ENCODE data around the gene RAMACL. TPM values are rescaled to one million over a fixed set of nuclear protein-coding genes. Genes with fewer than 3 reads are reported as not detected.
"Not testable (repeated sequence)": the region's sequence is repeated elsewhere in the genome, so short reads cannot be mapped to it uniquely, and the experiment has no call there.

Gene RAMACL
- total RNA-seq (under 1 TPM; 0.13 to 0.60 TPM), polyA plus RNA-seq (0.15 TPM)

DNA sequence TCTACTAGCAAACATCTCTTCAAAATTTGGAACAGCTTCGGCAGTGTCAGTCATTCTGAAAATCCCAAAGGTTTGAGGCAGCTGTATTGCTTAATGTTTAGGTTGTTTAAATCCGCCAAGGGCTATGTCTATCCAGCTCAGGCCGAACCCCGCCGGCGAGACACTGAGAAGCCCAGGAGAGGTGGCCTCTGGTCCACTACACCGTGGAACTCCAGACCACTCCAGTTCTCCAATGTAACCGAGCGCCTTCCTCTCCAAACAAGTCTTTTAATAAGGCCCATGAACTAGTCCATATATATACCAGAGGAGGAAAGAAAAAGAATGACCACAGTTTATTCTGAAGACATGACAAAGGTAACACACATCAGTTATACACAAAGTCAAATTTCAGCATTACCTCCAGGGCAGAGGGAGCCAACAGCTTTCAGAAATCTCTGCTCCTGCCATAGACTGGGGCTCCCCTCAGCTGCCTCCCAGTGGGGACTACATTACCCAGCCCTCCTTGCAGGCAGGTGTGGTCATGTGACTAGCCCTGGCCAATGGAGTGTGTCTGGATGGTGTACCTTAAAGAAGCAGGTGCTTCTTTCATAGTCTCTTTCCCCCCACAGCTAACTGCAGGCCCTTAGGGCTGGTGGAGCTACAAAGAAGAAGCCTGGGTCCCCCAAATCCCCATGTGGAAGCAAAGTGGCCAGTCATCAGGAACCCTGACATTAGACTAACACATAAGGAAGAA, at the start of gene RAMACL:
RAMACL (minus strand) TSS at position 255 of the 733 bp plus-strand sequence; CDS start at position 54, 201 bp downstream.
- ChIA-PET CTCF (no interaction called here), POLR2A (no interaction called here)
- Mint-ChIP-seq H3K4me1 (peaks cover 0 to 5% (median 0%) of the 10 kb centered on the region in 3 donors), H3K9me3 (no peaks in the 10 kb centered on the region), H3K27ac (peak within 1 kb of the TSS in 1 of 8 donors; percentile 47), H3K27me3 (peaks cover 0 to 11% of the 10 kb centered on the region in 2 donors), H3K36me3 (no peaks in the 10 kb centered on the region), H3K4me3 (no peak within 1 kb of the TSS)
- Histone ChIP-seq H3K27me3 (ENCODE audit: insufficient read depth, low read length, poor library complexity, severe bottlenecking) (no peaks in the 10 kb centered on the region), H3K9me3 (ENCODE audit: low read length) (no peaks in the 10 kb centered on the region), H3K27ac (ENCODE audit: low read depth, low read length) (no peak within 1 kb of the TSS), H3K4me3 (ENCODE audit: low read length) (no peak within 1 kb of the TSS), H3K4me1 (ENCODE audit: insufficient read depth, low read length) (no peaks in the 10 kb centered on the region), H3K36me3 (ENCODE audit: insufficient read depth, low read length) (no peaks in the 10 kb centered on the region)
- peak; percentile 20 to 70 (median 48) for DNase-seq

DNA sequence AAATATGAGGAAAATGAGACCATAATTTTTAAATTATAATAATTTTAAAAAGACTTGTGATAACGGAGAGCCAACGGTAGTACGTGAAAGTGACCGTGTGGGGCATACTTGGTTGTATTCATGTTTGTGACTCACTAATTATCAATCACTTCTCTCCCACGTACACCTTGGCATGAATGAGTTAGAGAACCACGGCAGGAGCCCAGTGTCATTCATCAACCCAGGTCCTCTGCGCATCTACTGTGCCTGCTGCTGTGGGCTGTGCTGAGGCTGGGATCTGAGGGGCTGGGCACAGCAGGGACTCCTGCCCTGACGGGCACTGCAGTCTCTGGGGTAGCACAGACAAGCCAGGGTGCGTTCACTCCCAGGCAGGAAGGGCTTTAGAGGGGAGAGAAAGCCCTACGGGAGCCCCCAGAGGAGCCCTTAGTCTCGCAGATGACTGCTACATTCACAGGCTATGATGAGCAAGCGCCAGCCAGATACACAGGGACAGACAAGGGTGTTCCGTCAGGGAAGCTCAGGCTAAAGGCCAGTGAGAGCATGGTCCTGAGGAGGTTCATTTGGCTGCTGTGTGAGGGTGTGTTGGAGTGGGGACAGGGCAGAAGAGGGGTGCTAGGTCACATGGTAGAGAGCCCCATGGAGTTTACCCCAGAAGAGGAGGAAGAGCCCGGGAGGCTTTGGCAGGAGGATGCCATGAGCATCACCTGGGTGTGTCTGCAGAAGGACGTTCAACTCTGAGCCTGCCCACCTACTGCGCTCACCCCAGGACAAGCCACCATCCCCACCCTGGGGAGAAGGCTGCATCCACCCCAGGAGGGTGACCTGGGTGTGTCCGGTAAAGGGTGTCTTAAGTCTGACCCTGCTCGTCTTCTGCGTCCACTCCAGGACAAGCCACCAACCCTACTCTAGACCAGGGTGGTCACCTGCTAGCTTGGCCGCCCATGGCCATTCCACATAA, 48.8 kb upstream of the RAMACL start:
- DNase-seq: no peak
- POLR2A ChIA-PET: no interaction called here

DNA sequence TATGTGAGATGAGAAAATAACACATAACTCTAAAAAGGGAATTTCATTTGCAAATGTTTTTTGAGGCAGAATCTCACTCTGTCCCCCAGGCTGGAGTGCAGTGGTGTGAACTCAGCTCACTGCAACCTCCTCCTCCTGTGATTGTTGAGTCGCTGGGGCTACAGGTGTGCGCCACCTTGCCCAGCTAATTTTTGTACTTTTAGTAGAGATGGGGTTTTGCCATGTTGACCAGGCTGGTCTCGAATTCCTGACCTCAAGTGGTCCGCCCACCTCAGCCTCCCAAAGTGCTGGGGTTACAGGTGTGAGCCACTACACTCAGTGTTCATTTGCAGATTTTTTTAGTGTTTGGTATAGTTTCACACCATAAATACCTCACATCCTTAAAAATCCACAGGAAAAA, 48.1 kb upstream of the RAMACL start:
- H3K36me3 Mint-ChIP-seq; POLR2A ChIA-PET; H3K27me3 ChIP-seq (ENCODE audit: insufficient read depth, low read length, poor library complexity, severe bottlenecking); DNase-seq; H3K27ac Mint-ChIP-seq; H3K4me3 Mint-ChIP-seq; H3K36me3 ChIP-seq (ENCODE audit: insufficient read depth, low read length); H3K27ac ChIP-seq (ENCODE audit: low read depth, low read length); H3K4me1 ChIP-seq (ENCODE audit: insufficient read depth, low read length); H3K4me3 ChIP-seq (ENCODE audit: low read length); H3K4me1 Mint-ChIP-seq; H3K9me3 ChIP-seq (ENCODE audit: low read length); H3K9me3 Mint-ChIP-seq; CTCF ChIA-PET: not testable (repeated sequence)
- peaks cover 37 to 89% of the 10 kb centered on the region in 2 donors for H3K27me3 Mint-ChIP-seq

More for the DNA sequence above, 48.8 kb upstream of the RAMACL start:
- CTCF ChIA-PET: no interaction called here
- Histone ChIP-seq H3K36me3 (ENCODE audit: insufficient read depth, low read length) (no peaks in the 10 kb centered on the region), H3K27ac (ENCODE audit: low read depth, low read length) (no peak overlapping the region), H3K4me1 (ENCODE audit: insufficient read depth, low read length) (no peaks in the 10 kb centered on the region), H3K27me3 (ENCODE audit: insufficient read depth, low read length, poor library complexity, severe bottlenecking) (peaks cover 6% of the 10 kb centered on the region), H3K4me3 (ENCODE audit: low read length) (no peak overlapping the region), H3K9me3 (ENCODE audit: low read length) (no peaks in the 10 kb centered on the region)
- Mint-ChIP-seq H3K27me3 (peaks cover 37 to 90% of the 10 kb centered on the region in 2 donors), H3K4me3 (no peak overlapping the region), H3K4me1 (peaks cover 0 to 7% (median 6%) of the 10 kb centered on the region in 3 donors), H3K9me3 (peaks cover 0 to 2% (median 0%) of the 10 kb centered on the region in 5 donors), H3K36me3 (peaks cover 0 to 4% (median 4%) of the 10 kb centered on the region in 3 donors), H3K27ac (no peak overlapping the region)

DNA sequence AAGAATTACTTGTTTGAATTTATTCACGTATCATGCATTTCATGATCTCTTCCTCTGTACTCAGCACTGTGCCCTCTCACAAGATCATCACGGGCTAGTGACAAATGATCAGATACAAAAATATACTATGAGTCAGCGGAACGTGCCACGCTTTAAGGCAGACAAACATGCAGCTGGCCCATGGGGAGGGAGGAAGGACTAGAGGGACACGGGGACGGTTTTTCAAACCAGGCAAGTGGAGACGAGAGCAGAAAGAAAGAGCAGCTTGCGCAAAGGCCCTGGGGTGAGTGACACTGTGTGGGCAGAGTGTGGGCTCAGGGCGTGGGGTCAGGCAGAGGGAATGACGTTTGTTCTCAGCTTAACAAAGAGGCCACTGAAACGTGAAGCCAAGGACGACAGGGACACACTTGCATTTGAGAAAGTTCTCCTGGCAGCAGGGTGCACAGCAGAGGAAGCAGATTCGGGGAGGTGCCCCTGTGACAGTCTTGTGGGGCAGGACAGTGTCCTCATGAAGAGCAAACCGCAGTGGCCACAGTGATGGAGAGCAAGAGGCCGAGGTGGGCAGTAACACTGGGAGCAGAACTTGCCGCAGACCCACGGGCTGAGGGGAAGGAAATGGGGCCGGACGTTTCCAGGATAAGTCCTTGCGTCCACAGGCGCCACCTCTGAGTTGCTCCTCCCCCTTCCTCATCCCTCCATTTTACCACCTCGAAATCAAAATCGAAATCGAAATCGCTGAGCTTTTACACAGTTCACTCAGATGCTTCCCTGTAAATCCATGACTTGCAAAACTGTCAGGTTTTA, 47.5 kb upstream of the RAMACL start:
- H3K36me3 Mint-ChIP-seq: peaks cover 0 to 4% (median 4%) of the 10 kb centered on the region in 3 donors
- no peak overlapping the region for H3K4me3 ChIP-seq (ENCODE audit: low read length)
- H3K4me3 Mint-ChIP-seq: no peak overlapping the region
- H3K36me3 ChIP-seq (ENCODE audit: insufficient read depth, low read length): no peaks in the 10 kb centered on the region
- peaks cover 1% of the 10 kb centered on the region for H3K4me1 ChIP-seq (ENCODE audit: insufficient read depth, low read length)
- no peak overlapping the region for H3K27ac Mint-ChIP-seq
- ChIA-PET POLR2A (no interaction called here), CTCF (interaction anchor here (1.3 kb wide), 1 partner anchor 21 kb away, joined by 3 read pairs; no protein-coding TSS in a partner anchor)
- H3K27ac ChIP-seq (ENCODE audit: low read depth, low read length): no peak overlapping the region
- H3K27me3 Mint-ChIP-seq: peaks cover 35 to 89% of the 10 kb centered on the region in 2 donors
- H3K9me3 ChIP-seq (ENCODE audit: low read length): no peaks in the 10 kb centered on the region
- H3K4me1 Mint-ChIP-seq: peaks cover 0 to under 1% (median 0%) of the 10 kb centered on the region in 3 donors
- DNase-seq: no peak
- H3K9me3 Mint-ChIP-seq: peaks cover 0 to 2% (median 0%) of the 10 kb centered on the region in 5 donors
- H3K27me3 ChIP-seq (ENCODE audit: insufficient read depth, low read length, poor library complexity, severe bottlenecking): peaks cover 6% of the 10 kb centered on the region

DNA sequence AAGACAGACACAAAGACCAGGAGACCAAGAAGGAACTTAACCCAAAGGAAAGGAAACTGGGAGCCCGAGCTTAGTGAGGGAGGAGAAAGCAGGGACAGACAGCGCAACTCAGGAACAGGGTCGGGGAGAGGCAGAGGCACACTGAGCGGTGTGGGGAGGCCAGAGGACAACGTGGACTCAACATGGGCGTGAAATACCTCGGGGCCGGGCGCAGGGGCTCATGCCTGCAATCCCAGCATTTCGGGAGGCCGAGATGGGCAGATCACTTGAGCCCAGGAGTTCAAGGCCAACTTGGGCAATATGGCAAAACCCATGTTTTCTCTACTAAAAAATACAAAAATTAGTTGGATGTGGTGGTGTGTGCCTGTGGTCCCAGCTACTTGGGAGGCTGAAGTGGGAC, 46.3 kb upstream of the RAMACL start:
- H3K9me3 ChIP-seq (ENCODE audit: low read length): no peaks in the 10 kb centered on the region
- peaks cover 12% of the 10 kb centered on the region for H3K27me3 ChIP-seq (ENCODE audit: insufficient read depth, low read length, poor library complexity, severe bottlenecking)
- H3K27ac Mint-ChIP-seq: peak overlapping the region in 1 of 8 donors; percentile 10
- no peak overlapping the region for H3K4me3 Mint-ChIP-seq
- peaks cover 10% of the 10 kb centered on the region for H3K4me1 ChIP-seq (ENCODE audit: insufficient read depth, low read length)
- peaks cover 8 to 11% (median 8%) of the 10 kb centered on the region in 3 donors for H3K4me1 Mint-ChIP-seq
- ChIA-PET POLR2A (no interaction called here), CTCF (no interaction called here)
- no peak for DNase-seq
- peaks cover 0 to 4% (median 4%) of the 10 kb centered on the region in 3 donors for H3K36me3 Mint-ChIP-seq
- H3K36me3 ChIP-seq (ENCODE audit: insufficient read depth, low read length): no peaks in the 10 kb centered on the region
- H3K9me3 Mint-ChIP-seq: peaks cover 0 to 2% (median 0%) of the 10 kb centered on the region in 5 donors
- H3K27me3 Mint-ChIP-seq: peaks cover 31 to 81% of the 10 kb centered on the region in 2 donors
- no peak overlapping the region for H3K27ac ChIP-seq (ENCODE audit: low read depth, low read length)
- H3K4me3 ChIP-seq (ENCODE audit: low read length): no peak overlapping the region

DNA sequence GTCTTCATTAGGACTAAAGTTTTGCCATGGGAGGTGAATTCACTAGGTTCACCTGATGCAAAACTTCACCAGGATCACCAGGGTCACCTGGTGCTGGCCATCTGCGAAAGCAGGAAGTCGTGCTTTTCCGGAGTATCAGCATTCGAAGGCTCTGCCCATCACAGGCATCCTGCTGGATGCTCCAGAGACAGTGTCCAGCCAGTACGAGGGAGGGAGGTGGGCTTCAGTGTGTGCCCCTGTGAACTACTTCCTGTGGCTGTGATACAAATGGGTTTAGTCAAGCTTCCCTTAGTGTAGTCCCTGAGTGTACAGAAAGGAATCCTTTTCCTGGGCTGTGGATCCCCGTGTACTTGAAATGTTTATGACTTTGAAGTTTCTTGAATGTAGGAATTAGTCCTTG, 44.0 kb upstream of the RAMACL start:
- peaks cover 33 to 64% of the 10 kb centered on the region in 2 donors for H3K27me3 Mint-ChIP-seq
- Histone ChIP-seq H3K36me3 (ENCODE audit: insufficient read depth, low read length) (no peaks in the 10 kb centered on the region), H3K4me1 (ENCODE audit: insufficient read depth, low read length) (peaks cover 14% of the 10 kb centered on the region), H3K27me3 (ENCODE audit: insufficient read depth, low read length, poor library complexity, severe bottlenecking) (peaks cover 12% of the 10 kb centered on the region), H3K27ac (ENCODE audit: low read depth, low read length) (no peak overlapping the region), H3K4me3 (ENCODE audit: low read length) (no peak overlapping the region), H3K9me3 (ENCODE audit: low read length) (no peaks in the 10 kb centered on the region)
- peaks cover 15 to 20% (median 19%) of the 10 kb centered on the region in 3 donors for H3K4me1 Mint-ChIP-seq
- H3K36me3 Mint-ChIP-seq: peaks cover 0 to 4% (median 4%) of the 10 kb centered on the region in 3 donors
- peaks cover 0 to 2% (median 0%) of the 10 kb centered on the region in 5 donors for H3K9me3 Mint-ChIP-seq
- CTCF ChIA-PET: interaction anchor here (0.9 to 1.9 kb wide), 3 partner anchors 9 to 249 kb away, joined by 3 to 5 read pairs (median 4); no protein-coding TSS in a partner anchor
- POLR2A ChIA-PET: no interaction called here
- DNase-seq: no peak
- no peak overlapping the region for H3K27ac Mint-ChIP-seq
- H3K4me3 Mint-ChIP-seq: peak overlapping the region in 1 of 7 donors; percentile 27

DNA sequence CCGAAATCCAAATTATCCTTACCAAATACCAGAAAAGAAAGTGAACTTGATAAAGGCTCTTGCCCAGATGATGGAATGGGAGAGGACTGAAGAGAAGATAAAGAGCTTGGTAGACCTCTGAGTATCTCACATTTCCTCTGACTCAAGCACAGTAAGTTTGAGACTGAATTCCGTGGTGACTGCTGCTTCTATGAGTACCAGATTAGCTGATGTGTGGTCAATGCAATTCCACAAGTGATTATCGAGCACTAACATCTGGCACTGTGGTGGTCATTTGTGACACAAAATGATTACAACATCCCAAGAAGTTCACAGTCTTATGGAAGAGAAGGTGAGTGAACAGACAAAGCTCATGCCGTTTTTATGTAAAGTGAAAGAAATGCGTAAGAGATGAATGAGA, 43.1 kb upstream of the RAMACL start:
- POLR2A ChIA-PET: no interaction called here
- no peak overlapping the region for H3K4me3 ChIP-seq (ENCODE audit: low read length)
- Mint-ChIP-seq H3K27me3 (peaks cover 36 to 63% of the 10 kb centered on the region in 2 donors), H3K4me3 (peak overlapping the region in 1 of 7 donors; percentile 99), H3K27ac (no peak overlapping the region), H3K4me1 (peaks cover 15 to 21% (median 19%) of the 10 kb centered on the region in 3 donors), H3K9me3 (no peaks in the 10 kb centered on the region), H3K36me3 (peaks cover 0 to 4% (median 4%) of the 10 kb centered on the region in 3 donors)
- H3K4me1 ChIP-seq (ENCODE audit: insufficient read depth, low read length): peaks cover 14% of the 10 kb centered on the region
- CTCF ChIA-PET: interaction anchor here (0.9 to 1.9 kb wide), 3 partner anchors 8 to 248 kb away, joined by 3 to 5 read pairs (median 4); no protein-coding TSS in a partner anchor
- H3K36me3 ChIP-seq (ENCODE audit: insufficient read depth, low read length): no peaks in the 10 kb centered on the region
- peaks cover 12% of the 10 kb centered on the region for H3K27me3 ChIP-seq (ENCODE audit: insufficient read depth, low read length, poor library complexity, severe bottlenecking)
- no peak overlapping the region for H3K27ac ChIP-seq (ENCODE audit: low read depth, low read length)
- H3K9me3 ChIP-seq (ENCODE audit: low read length): no peaks in the 10 kb centered on the region
- no peak for DNase-seq
